HG02938 (cell line): ENCODE results near the gene SCYGR6.

Source experiments
- ATAC-seq: cut with Tn5 transposase; IDR thresholded peaks from one replicate; pipeline ENCODE4 v1.9.1; 2021; ENCODE audit warnings: mild to moderate bottlenecking, moderate library complexity; ENCODE audit not compliant: unreplicated experiment

The SCYGR6 gene

DNA sequence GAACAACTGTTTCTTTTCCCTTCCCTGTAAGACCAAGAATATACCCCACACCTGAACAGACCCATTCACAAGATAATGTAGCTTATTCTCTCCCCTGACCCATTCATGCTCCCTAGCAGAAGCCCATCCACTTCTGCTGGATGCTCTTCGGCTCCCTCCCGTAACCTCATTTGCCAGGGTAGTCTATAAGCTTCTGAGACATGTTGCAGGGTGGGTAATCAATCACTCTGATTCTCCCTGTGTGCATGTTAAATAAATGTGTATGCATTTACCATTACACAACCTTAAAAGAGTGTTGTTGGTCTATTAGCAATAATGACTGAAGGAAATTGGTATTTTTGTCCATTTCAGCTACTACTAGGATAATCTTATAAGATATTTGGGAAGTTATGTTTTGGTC, 8.1 kb downstream of the SCYGR6 start:
- no peak for ATAC-seq

GRCh38 chr2:227713291-227713690, 11.3 kb downstream of the SCYGR6 start:
- no peak for ATAC-seq

GRCh38 chr2:227710986-227711385, 13.6 kb downstream of the SCYGR6 start:
- ATAC-seq: no peak

DNA sequence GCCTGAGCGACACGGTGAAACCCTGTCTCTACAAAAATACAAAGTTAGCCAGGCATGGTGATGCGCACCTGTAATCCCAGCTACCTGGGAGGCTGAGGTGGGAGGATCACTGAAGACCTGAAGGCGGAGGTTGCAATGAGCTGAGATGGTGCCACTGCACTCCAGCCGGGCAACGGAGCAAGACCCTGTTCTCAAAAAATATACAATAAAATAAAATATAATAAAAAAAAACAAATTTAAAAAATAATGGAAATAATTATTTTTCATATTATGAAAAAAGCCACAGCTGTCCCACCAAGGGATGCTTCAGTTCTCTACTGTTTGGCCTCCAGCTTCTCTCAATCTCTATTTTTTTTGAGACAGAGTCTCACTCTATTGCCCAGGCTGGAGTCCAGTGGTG, 17.2 kb downstream of the SCYGR6 start:
- no peak for ATAC-seq

GRCh38 chr2:227706859-227707258, 17.7 kb downstream of the SCYGR6 start:
- ATAC-seq: no peak

DNA sequence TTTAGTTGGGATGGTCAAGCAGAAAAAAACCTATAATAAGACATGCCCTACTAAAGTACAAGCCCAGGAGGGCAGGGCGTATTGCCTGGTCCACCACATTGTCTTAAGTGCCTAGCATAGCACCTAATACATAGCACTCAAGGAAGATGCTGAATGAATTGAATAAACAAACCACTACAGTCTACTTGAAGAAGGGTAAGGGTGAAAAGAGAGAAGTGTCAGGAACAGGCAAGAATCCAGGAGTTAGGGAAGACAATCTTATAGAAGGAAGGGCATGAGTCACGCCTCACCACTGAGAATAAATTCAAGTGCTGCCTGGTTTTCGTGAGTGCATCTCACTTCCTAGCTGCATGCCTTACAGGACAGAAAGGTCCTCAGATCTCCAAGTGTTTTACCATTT, 20.6 kb downstream of the SCYGR6 start:
- no peak for ATAC-seq

DNA sequence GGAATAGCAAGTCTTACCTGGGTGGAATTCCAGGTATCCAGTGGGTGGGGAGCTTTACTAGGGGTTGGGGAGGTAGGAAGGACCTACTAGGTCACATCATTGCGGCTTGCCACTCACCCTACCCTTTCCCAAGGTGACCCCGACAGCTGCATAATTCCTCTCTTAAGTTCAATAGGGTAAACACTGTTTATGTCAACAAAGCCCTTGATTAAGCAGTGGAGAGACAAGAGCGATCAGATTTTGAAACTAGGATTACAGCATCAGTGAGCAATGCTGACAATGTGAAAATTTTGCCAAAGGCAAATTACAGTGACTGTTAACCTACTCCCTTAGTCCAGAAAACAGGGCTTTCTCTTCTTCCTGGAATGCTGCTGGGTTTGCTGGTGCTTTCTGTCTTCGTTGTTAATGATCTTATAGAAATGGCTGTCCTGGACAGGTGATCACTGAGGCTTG, 21.3 kb downstream of the SCYGR6 start:
- no peak for ATAC-seq

GRCh38 chr2:227701556-227701955, 23.0 kb downstream of the SCYGR6 start:
- no peak for ATAC-seq

GRCh38 chr2:227696990-227697679, 27.4 kb downstream of the SCYGR6 start:
- no peak for ATAC-seq

- ATAC-seq: no peak
Measured at GRCh38 chr2:227687189-227687588, 37.4 kb downstream of the SCYGR6 start.

- ATAC-seq: no peak
Measured at GRCh38 chr2:227684258-227684657, 40.3 kb downstream of the SCYGR6 start.

DNA sequence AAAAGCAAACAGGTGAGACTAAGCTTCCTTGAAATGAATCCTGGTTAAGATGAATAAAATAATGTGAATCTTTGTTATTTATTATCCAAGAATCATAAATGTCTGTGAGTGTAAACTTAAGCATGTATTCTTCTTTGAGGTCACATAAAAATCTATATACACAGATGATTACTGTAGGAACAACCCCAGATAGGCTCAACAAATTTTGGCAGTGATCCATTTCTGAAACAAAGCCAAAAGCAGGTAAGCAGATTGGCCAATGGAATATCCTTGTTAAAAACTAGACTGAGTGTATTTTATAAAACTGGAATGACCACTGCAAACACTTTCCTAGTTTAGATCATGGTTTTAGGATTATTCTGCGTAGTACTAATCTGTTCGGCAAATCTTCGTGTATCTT, 46.6 kb downstream of the SCYGR6 start:
- ATAC-seq: no peak

- ATAC-seq: no peak
Measured at GRCh38 chr2:227674485-227674884, 50.1 kb downstream of the SCYGR6 start.
